HG03378 (cell line): ENCODE results near the gene NACC2.

ENCODE experiments used
- ATAC-seq: cut with Tn5 transposase; IDR thresholded peaks from one replicate; pipeline ENCODE4 v1.9.1; 2021; ENCODE audit warnings: mild to moderate bottlenecking, moderate library complexity; ENCODE audit not compliant: unreplicated experiment

NACC2 gene

GRCh38 chr9:135984072-135984710 lies 110.9 kb downstream of the NACC2 start:
- no peak for ATAC-seq

DNA sequence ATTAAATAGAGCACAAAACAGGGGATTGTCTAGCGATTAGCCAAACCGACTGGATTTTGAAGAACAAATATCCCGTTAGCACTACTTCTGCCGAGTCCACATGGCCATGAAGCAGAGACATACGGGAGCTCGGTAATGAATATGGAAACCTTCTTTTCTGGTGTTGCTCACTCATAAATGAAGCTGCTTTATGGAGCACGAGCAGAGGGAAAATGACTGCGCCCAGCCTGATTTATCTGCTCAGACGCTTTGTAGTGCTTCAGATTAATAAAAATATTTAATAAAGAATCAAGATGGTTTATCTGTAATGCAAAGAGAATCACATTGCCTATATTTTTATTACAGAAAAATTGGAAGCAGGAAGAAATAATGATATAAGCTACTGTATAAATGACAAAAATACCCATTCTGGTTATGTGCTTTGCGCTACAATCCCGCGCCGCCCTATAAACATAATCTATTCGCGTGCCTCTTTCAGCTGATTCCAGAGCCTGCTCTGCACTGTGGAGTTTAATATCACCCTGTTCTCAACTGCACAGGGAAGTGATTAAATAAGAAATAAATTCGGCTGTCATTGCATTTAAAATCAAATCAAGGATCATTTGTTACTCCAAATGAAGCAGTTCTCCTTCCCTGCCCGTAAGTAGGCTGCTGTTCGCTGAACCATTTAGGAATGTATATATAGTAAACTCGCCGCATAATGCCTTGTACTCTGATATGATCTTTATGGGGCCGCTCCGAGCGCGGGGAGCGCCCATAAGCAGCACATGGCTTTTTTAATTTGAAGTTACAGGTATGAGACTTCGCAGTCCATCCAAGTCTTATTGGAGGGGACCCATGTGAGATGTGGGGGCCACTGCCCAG lies 111.6 kb downstream of the NACC2 start:
- ATAC-seq: no peak

DNA sequence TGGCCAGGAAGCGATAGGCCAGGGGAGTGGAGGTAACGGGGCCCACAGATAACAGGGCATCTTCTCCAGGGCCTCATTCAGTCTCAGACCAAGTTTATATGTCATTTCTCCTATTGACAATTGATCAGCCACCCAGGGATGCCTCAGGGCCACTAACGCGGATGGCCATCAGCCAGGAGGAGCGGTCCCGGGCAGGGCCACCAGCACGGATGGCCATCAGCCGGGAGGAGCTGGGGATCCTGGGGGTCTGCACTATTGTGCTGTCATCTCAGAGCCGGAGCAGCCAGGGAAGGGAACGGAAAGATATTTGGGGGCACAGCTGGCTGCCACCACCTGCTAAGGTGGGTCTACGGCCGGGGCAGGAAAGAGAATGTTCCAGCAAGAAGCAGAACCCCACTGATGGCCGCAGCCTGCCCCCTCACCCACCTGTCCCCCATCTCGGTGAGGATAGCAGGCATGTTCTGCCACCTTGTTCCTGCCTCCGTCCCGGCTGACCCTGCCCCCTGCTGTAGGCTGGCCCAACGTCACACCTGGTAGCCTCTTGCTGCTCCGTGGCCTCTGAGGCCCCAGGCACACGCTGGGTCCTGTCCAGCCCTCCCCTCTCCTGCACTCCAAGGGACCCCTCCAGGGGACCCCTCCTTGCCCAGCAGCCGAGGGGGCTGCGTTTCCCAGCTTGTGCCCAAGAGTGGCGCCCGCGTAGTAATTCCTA lies 112.4 kb downstream of the NACC2 start:
- no peak for ATAC-seq

- ATAC-seq: no peak
Observed at GRCh38 chr9:135980926-135981630, 114.0 kb downstream of the NACC2 start.

GRCh38 chr9:135979547-135980166 lies 115.4 kb downstream of the NACC2 start:
- no peak for ATAC-seq

- ATAC-seq: no peak
Observed at GRCh38 chr9:135978642-135979546, 116.2 kb downstream of the NACC2 start.

- no peak for ATAC-seq
Observed at GRCh38 chr9:135976944-135977343, 118.1 kb downstream of the NACC2 start.

GRCh38 chr9:135976531-135976930 lies 118.6 kb downstream of the NACC2 start:
- no peak for ATAC-seq

DNA sequence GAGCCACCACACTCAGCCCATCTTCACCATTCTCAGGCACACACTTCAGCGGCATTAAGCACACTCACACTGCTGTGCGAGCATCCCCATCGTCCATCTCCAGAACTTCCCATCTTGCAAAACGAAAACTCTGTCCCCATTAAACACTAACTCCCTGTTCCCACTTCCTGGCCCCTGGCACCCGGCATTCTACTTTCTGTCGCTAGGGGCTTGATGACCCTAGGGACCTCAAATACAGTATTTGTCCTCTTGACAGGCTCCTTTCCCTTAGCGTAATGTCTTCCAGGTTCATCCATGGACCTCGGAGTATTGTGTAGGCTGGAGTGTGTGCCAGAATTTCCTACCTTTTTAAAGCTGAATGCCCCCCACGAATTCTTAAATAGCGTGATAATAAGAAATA lies 119.3 kb downstream of the NACC2 start:
- no peak for ATAC-seq

DNA sequence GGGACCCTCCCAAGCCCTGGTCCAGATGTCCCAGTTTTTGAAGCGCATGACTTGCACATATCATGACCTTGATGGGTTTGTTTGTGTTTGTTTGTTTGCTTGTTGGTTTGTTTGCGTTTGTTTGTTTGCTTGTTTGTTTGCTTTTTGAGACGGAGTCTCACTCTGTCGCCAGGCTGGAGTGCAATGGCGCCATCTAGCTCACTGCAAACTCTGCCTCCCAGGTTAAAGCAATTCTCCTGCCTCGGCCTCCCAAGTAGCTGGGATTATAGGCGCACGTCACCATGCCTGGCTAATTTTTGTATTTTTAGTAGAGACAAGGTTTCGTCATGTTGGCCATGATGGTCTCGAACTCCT lies 120.9 kb downstream of the NACC2 start:
- ATAC-seq: no peak

DNA sequence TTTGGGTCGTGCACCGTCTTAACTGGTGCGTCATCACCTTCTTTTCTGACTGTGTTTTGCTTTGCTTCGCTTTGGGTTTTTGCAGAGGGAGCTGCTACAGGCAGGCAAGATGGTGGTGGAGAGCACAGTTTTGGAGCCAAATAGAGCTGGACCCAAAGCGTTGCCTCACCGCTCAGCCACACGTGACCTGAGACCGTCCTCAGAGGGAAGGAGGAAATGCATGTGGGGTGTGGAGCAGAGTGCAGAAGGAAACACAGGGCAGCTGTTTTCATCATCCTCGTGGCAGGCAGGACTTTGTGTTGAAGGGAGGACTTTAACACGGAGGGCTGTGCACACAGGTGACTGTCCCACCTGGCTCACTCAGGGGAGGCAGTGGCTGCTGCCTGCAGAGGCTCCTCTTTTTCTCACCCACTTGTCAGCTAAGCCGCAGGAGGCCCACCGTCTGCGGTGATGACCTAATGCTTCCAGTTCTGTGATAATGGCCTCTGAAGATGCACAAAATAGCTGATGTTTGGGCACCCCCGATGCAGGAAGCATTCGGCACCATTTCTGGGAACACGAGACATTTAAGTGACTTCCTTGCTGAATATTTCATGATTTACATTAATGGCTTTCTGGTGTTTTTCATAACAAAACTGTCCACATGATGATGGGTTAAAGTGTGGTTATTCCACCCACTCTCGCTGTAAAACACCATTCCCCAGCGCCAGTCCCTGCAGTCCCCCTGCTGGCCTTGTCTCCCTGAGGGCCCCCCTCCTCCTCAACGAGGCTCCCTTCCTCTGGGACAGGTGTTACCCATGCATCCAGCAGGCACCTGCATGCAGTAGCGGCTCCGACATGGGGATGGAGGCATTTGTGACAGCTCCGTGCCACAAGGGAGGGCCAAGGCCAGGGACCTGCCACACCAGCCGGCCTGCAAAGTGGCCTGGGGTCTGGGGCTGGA lies 121.5 kb downstream of the NACC2 start:
- no peak for ATAC-seq

DNA sequence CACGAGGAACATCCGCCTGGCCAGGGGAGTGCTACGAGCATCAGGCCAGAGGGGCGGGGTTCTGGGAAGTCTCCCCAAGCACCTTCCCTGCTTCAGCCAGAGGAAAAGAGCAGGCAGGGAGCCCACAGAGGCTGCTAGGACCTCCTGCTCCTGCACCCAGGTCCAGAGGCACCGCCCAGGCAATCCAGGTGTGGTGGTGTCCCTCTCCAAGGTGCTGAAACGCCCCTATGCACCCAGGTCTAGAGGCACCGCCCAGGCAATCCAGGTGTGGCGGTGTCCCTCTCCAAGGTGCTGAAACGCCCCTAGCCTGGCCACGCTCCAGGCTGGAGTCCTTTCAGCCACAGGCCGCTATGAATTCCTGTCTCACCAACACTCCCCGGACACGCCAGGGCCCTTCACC lies 123.2 kb downstream of the NACC2 start:
- ATAC-seq: no peak

- ATAC-seq: no peak
Observed at GRCh38 chr9:135971111-135971766, 123.8 kb downstream of the NACC2 start.

DNA sequence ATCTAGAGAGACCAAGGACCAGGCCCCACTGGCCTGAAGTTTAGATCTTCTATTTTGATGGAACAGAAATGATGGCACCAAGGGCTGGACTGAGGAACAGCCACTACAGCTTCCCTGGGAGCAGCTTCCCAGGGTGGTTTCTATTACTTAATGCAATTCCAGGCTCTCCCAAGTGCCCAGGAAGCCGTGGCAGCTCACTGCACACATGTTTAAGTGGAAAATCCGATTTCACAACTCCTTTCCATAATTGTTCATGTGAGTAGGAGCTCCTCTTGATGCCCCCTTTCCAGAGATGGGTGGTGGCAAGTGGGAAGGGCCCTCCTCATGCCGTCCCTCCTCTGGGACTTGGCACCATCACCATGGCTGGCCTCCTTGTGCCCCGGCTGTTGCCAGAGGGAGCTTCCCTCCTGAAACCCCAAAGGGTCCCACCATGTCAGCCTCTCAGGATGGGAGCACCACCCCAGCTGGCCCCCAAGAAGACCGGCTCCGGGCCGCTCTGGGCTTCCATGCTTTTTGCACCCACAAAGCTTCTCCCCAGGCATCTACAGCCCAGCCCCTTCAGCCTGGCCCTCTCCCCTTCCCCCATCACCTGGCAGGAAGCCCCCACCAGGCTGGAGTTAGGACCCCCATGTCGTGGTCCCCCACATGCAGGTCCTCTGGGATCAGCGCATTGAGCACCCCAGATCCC lies 124.8 kb downstream of the NACC2 start:
- no peak for ATAC-seq

- ATAC-seq: no peak
Observed at GRCh38 chr9:135969064-135969683, 125.9 kb downstream of the NACC2 start.

DNA sequence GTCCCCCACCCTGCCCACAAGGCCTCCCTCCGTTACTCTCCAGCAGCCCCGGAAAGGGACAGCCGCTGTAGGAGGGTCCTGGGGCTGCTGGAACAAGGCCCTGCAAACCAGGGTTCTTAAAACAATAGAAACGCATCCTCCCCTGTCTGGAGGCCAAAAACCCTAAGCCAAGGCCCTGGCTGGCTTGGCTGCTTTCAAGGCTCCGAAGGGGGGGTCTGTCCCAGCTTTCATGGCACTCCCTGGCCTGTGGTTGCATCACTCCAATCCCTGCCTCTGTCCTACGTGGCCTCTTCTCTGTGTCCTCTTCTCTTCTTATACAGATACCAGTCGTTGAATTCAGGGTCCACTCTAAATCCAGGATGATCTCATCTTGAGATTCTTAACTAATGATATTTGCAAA lies 126.5 kb downstream of the NACC2 start:
- ATAC-seq: no peak

DNA sequence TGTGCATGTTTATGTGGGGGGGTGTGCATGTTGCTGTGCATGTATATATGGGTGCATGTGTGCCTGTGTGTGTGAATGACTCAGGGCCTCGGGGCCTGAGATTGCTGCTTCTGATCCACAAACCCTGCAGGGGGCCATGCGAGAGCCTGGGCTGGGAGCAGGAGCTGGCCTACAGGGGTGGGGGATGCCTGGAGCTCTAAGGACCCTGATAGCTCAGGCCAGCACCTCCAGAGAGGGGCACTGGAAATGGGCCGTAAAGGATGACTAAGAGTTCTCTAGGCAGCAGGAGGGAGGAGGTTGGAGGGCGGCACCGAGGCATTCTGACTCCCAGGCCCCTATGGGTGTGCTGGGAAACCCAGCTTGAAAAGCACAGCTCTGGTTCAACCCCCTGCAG lies 127.0 kb downstream of the NACC2 start:
- no peak for ATAC-seq
